Endodermal cell (in vitro differentiated cells): ENCODE data around the gene CHD1L. TPM values are rescaled to one million over a fixed set of nuclear protein-coding genes. Genes with fewer than 3 reads are reported as not detected.
A peak's percentile ranks its signal among the peaks of the same experiment; 100 is the strongest.

Experiments
- DNase-seq: peaks from one replicate; pipeline ENCODE4 v3.0.0-alpha.2; 2017
- H3K27ac ChIP-seq: 2 replicates; pipeline ENCODE4 v1.5.1; 2013; ENCODE audit warnings: mild to moderate bottlenecking, low read depth, low read length, moderate library complexity
- H3K27me3 ChIP-seq: 2 replicates; pipeline ENCODE4 v1.6.1; 2013; ENCODE audit warnings: mild to moderate bottlenecking, low read length, moderate library complexity; ENCODE audit not compliant: insufficient read depth, control insufficient read depth, poor library complexity, severe bottlenecking
- H3K36me3 ChIP-seq: 2 replicates; pipeline ENCODE4 v1.7.0; 2013; ENCODE audit warnings: mild to moderate bottlenecking, low read length, moderate library complexity; ENCODE audit not compliant: control insufficient read depth, insufficient read depth
- H3K4me1 ChIP-seq: one replicate; pipeline ENCODE4 v1.7.0; 2013; ENCODE audit warnings: low read length; ENCODE audit not compliant: control insufficient read depth, insufficient read depth
- H3K4me3 ChIP-seq: 2 replicates; pipeline ENCODE4 v1.5.1; 2013; ENCODE audit warnings: mild to moderate bottlenecking, low read length, moderate library complexity
- H3K9ac ChIP-seq: 2 replicates; pipeline ENCODE4 v1.6.1; 2013; ENCODE audit warnings: mild to moderate bottlenecking, low read length, moderate library complexity; ENCODE audit not compliant: poor library complexity, severe bottlenecking; ENCODE audit errors: extremely low read depth
- H3K9me3 ChIP-seq: 2 replicates; pipeline ENCODE4 v1.6.1; 2013; ENCODE audit warnings: mild to moderate bottlenecking, low read length, moderate library complexity; ENCODE audit not compliant: control insufficient read depth
- H3K27ac Mint-ChIP-seq: 2 replicates; pipeline ENCODE4 v1.8.0; 2020; ENCODE audit warnings: mixed read lengths
- H3K27me3 Mint-ChIP-seq: 2 replicates; pipeline ENCODE4 v1.8.0; 2021; ENCODE audit warnings: mild to moderate bottlenecking, mixed read lengths; ENCODE audit not compliant: insufficient read depth
- H3K36me3 Mint-ChIP-seq: 2 replicates; pipeline ENCODE4 v1.8.0; 2020; ENCODE audit warnings: low read depth, mixed read lengths
- H3K4me1 Mint-ChIP-seq: 2 replicates; pipeline ENCODE4 v1.8.0; 2020; ENCODE audit warnings: mixed read lengths
- H3K4me3 Mint-ChIP-seq: 2 replicates; pipeline ENCODE4 v1.8.0; 2020; ENCODE audit warnings: mild to moderate bottlenecking, moderate library complexity, mixed read lengths
- H3K9me3 Mint-ChIP-seq: 2 replicates; pipeline ENCODE4 v1.8.0; 2020; ENCODE audit warnings: mild to moderate bottlenecking, mixed read lengths
- CTCF ChIP-seq: fragments of 200-600 bp; sonication (generic); conservative IDR thresholded peaks from 2 replicates; pipeline ENCODE4 v1.5.0; 2021; ENCODE audit warnings: antibody characterized with exemption, mild to moderate bottlenecking
- WGBS, 2 experiments: methylation state at CpG; one replicate each; pipeline versions ENCODE4 v1.1.5 to v1.1.7; 2013; ENCODE audit warnings: missing lambda C conversion rate in 2 of 2, mixed read lengths in 1 of 2; ENCODE audit not compliant: insufficient coverage in 1 of 2, insufficient read length in 1 of 2; 5-methylcytosine and 5-hydroxymethylcytosine counted together
- total RNA-seq, 2 donors: library from RNA; stranded (reverse); fragmentation: NEBNext Ultra II Directional in 1 of 2; extraction: Animal tissue kit (Norgen Biotek cat#: 25700) in 1 of 2; gene quantifications; 2 replicates in 1 of 2; 3 replicates in 1 of 2; pipeline ENCODE4 v1.2.1, GENCODE V29; 2021

The CHD1L gene
- total RNA-seq, 2 donors from 2014 or later = 112 to 117 TPM

- Mint-ChIP-seq H3K9me3 (peaks cover 2% of the 10 kb centered on the region), H3K4me1 (peaks cover 32% of the 10 kb centered on the region), H3K27me3 (peaks cover under 1% of the 10 kb centered on the region), H3K27ac (peak overlapping the region; percentile 35), H3K4me3 (no peak overlapping the region), H3K36me3 (peaks cover 19% of the 10 kb centered on the region)
- TF ChIP-seq CTCF = no peak
- DNase-seq = no peak
- Histone ChIP-seq H3K36me3 (peaks cover 18% of the 10 kb centered on the region), H3K9ac (no peak overlapping the region), H3K4me3 (peak overlapping the region; percentile 37), H3K27ac (no peak overlapping the region), H3K27me3 (no peaks in the 10 kb centered on the region), H3K4me1 (no peaks in the 10 kb centered on the region), H3K9me3 (no peaks in the 10 kb centered on the region)
- WGBS, 2 experiments = 76% methylated on average over 2 of the region's 2 CpGs; no CpG with 5 or more reads in 1 of the 2 experiments
Observed at GRCh38 chr1:147246910-147247655, 4.6 kb downstream of the CHD1L start.

- Histone ChIP-seq H3K4me1 (no peaks in the 10 kb centered on the region), H3K36me3 (peaks cover 25% of the 10 kb centered on the region), H3K9me3 (no peaks in the 10 kb centered on the region), H3K9ac (no peak overlapping the region), H3K27me3 (no peaks in the 10 kb centered on the region), H3K4me3 (peak overlapping the region; percentile 37), H3K27ac (no peak overlapping the region)
- WGBS, 2 experiments = 97 to 100% methylated on average over 1 to 4 of the region's 4 CpGs
- Mint-ChIP-seq H3K9me3 (peaks cover 2% of the 10 kb centered on the region), H3K4me3 (no peak overlapping the region), H3K27me3 (no peaks in the 10 kb centered on the region), H3K27ac (no peak overlapping the region), H3K36me3 (peaks cover 26% of the 10 kb centered on the region), H3K4me1 (peaks cover 30% of the 10 kb centered on the region)
- DNase-seq = no peak
- TF ChIP-seq CTCF = no peak
Observed at GRCh38 chr1:147247656-147248238, 5.3 kb downstream of the CHD1L start.

- H3K4me3 ChIP-seq = no peak overlapping the region
- TF ChIP-seq CTCF = no peak
- H3K9me3 ChIP-seq = no peaks in the 10 kb centered on the region
- Mint-ChIP-seq H3K36me3 (peaks cover 55% of the 10 kb centered on the region), H3K4me1 (peaks cover 11% of the 10 kb centered on the region), H3K4me3 (no peak overlapping the region), H3K27ac (no peak overlapping the region), H3K9me3 (peaks cover 2% of the 10 kb centered on the region), H3K27me3 (no peaks in the 10 kb centered on the region)
- no peak overlapping the region for H3K9ac ChIP-seq
- H3K27ac ChIP-seq = no peak overlapping the region
- WGBS, 2 experiments = 94 to 100% methylated on average over 5 to 9 of the region's 9 CpGs
- no peaks in the 10 kb centered on the region for H3K4me1 ChIP-seq
- H3K36me3 ChIP-seq = peaks cover 59% of the 10 kb centered on the region
- no peak for DNase-seq
- no peaks in the 10 kb centered on the region for H3K27me3 ChIP-seq
Observed at GRCh38 chr1:147252540-147252939, 10.1 kb downstream of the CHD1L start.
